ENCODE results near the gene CENPS.
"Not testable (repeated sequence)": the region's sequence is repeated elsewhere in the genome, so short reads cannot be mapped to it uniquely, and the experiment has no call there.

CENPS gene

DNA sequence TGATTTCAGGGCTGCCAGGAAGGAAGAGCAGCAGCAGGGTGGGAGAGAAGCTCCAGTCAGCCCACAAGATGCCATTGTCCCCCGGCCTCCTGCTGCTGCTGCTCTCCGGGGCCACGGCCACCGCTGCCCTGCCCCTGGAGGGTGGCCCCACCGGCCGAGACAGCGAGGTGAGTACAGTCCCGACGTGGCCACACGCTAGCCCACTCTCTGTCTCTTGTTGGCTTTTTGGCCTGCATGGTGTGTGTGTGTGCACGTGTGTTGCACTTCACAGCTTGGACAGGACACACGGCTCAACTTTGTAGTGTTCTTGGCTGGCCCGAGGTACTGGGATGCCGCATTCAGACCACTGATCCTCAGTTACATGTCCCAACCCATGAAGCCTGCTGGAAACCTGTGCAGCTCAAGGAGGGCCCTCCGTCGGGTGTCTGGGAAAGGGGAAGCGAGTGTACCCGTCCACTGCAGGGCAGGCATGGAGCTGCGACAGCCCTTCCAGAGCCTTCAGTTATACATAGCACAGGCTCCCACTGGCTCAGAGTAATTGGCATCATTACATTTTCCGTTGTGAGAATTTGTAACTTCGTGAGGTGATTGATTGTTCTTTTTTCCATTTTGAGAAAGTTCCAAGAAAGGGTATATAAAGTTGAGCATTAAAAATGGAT lies 20.1 kb downstream of the CENPS start:
- Histone ChIP-seq H4K20me1 (peaks cover 0 to 3% (median 0%) of the 10 kb centered on the region in 11 experiments; a peak in 1 of 22 replicates), H3K9ac (no peak overlapping the region), H3K4me3 (no peak overlapping the region), H3K9me3 (replicated peaks in 1 of 11) (peaks cover 0 to 3% (median 0%) of the 10 kb centered on the region in 11 experiments; a peak in 1 of 22 replicates), H3K36me3 (peaks cover 0 to 49% (median 6%) of the 10 kb centered on the region in 11 experiments; a peak in 10 of 22 replicates), H3K4me2 (no peak overlapping the region), H3K27ac (no peak overlapping the region), H3K27me3 (no peaks in the 10 kb centered on the region), H3K4me1 (no peaks in the 10 kb centered on the region)
- no peak for TF ChIP-seq Cebpa-rat (IDR thresholded peaks at IDR 0.05)

DNA sequence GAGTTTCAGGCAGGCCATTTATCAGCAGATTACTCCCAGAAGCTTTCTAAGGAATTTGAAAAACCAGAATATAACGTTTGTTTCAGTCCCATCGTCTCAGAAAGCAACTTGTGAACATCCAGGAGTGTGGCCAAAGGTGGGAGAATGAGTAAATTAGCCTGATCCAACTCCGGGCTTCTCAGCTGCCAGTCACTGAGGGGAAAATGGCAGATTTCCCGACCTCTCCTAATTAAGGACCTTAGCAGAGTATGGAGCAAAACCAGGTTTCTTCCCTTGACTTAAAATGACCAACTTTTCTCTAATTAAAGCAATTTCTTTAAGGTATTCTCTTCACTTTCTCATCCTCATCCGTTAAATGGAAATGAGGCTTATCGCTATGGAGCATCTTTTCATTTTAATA lies 20.6 kb downstream of the CENPS start:
- Histone ChIP-seq H3K36me3 (peaks cover 0 to 49% (median 11%) of the 10 kb centered on the region in 11 experiments; a peak in 12 of 22 replicates), H3K27me3 (no peaks in the 10 kb centered on the region), H3K4me1 (no peaks in the 10 kb centered on the region), H3K9me3 (replicated peaks in 1 of 11) (peaks cover 0 to 3% (median 0%) of the 10 kb centered on the region in 11 experiments; a peak in 1 of 22 replicates), H3K9ac (no peak overlapping the region), H4K20me1 (peaks cover 0 to 3% (median 0%) of the 10 kb centered on the region in 11 experiments; a peak in 1 of 22 replicates), H3K27ac (no peak overlapping the region), H3K4me3 (no peak overlapping the region), H3K4me2 (no peak overlapping the region)
- TF ChIP-seq Cebpa-rat (IDR thresholded peaks at IDR 0.05): no peak

DNA sequence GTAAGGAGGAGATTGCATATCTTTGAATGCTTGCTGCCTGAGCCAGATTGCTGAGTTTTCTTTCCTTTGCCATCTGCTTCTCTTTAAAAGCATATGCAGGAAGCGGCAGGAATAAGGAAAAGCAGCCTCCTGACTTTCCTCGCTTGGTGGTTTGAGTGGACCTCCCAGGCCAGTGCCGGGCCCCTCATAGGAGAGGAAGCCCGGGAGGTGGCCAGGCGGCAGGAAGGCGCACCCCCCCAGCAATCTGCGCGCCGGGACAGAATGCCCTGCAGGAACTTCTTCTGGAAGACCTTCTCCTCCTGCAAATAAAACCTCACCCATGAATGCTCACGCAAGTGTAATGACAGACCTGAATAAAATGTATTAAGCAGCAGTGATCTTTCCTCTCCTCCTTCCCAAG lies 21.1 kb downstream of the CENPS start:
- Histone ChIP-seq H3K4me2 (no peak overlapping the region), H3K9me3 (replicated peaks in 1 of 11) (peaks cover 0 to 3% (median 0%) of the 10 kb centered on the region in 11 experiments; a peak in 1 of 22 replicates), H4K20me1 (peaks cover 0 to 3% (median 0%) of the 10 kb centered on the region in 11 experiments; a peak in 1 of 22 replicates), H3K4me1 (0 out of 20 replicates have a peak, but pooled peaks cover 0 to 2% (median 0%) of the 10 kb centered on the region in 10 experiments), H3K27ac (no peak overlapping the region), H3K27me3 (no peaks in the 10 kb centered on the region), H3K36me3 (peaks cover 0 to 49% (median 10%) of the 10 kb centered on the region in 11 experiments; a peak in 12 of 22 replicates), H3K4me3 (no peak overlapping the region), H3K9ac (no peak overlapping the region)
- no peak for TF ChIP-seq Cebpa-rat (IDR thresholded peaks at IDR 0.05)

DNA sequence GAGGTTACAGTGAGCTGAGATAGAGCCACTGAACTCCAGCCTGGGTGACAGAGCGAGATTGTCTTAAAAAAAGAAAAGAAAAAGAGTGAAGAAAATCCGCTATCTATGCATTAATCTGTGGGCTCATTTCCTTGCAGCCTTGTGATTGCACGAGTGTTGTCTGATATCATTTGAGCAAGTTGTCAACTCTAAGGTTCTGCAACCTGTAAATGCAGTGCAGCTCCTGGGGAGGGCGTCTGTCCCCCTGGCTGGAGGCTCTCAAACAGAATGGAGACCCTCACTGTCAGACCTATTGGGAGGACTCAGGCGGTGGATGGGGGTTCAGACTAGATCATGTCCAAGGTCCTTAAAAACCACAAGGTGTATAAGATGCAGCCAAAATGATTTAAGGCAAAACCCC lies 25.8 kb downstream of the CENPS start:
- H3K4me3 ChIP-seq: no peak overlapping the region
- H3K4me2 ChIP-seq: no peak overlapping the region
- H3K27ac ChIP-seq: no peak overlapping the region
- no peaks in the 10 kb centered on the region for H4K20me1 ChIP-seq
- peaks cover 0 to 3% (median 0%) of the 10 kb centered on the region in 11 experiments; a peak in 1 of 22 replicates for H3K9me3 ChIP-seq (replicated peaks in 1 of 11)
- no peak overlapping the region for H3K9ac ChIP-seq
- H3K36me3 ChIP-seq: peaks cover 5 to 59% (median 34%) of the 10 kb centered on the region in 11 experiments; a peak in 20 of 22 replicates
- peaks cover 8 to 32% (median 28%) of the 10 kb centered on the region in 10 experiments; a peak in 18 of 20 replicates for H3K4me1 ChIP-seq
- H3K27me3 ChIP-seq: no peaks in the 10 kb centered on the region
- TF ChIP-seq Cebpa-rat (IDR thresholded peaks at IDR 0.05): no peak

DNA sequence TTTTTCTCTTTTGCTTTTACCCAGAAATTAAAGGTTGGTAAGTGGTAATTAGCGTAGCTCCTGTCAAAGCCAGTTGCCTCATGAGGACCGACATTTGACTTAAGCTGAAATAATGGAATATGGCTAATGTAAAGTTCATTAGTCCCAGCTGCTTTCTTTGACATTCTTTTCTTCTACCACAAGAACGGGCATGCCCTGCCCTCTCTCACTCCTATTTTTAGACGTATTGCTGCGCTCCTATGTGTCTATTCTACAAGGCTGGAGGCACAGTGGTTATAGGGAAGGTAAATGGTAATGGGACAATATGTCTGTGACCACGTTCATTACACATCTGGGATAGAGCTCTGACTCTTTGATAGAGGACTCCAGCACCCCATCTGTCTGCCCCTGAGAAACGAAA lies 26.4 kb downstream of the CENPS start:
- TF ChIP-seq Cebpa-rat (IDR thresholded peaks at IDR 0.05): no peak
- peak overlapping the region in 8 of 11 experiments; percentile 47 to 74 (median 66); a peak in 14 of 22 replicates for H3K4me2 ChIP-seq
- peak overlapping the region in 7 of 11 experiments; percentile 29 to 73 (median 58); a peak in 13 of 22 replicates for H3K27ac ChIP-seq
- peaks cover 11 to 65% (median 40%) of the 10 kb centered on the region in 11 experiments; a peak in 20 of 22 replicates for H3K36me3 ChIP-seq
- peak overlapping the region in 4 of 11 experiments; percentile 18 to 56 (median 20); a peak in 3 of 22 replicates for H3K9ac ChIP-seq
- no peaks in the 10 kb centered on the region for H3K27me3 ChIP-seq
- peaks cover 0 to 3% (median 0%) of the 10 kb centered on the region in 11 experiments; a peak in 1 of 22 replicates for H3K9me3 ChIP-seq (replicated peaks in 1 of 11)
- no peak overlapping the region for H3K4me3 ChIP-seq
- H3K4me1 ChIP-seq: peaks cover 8 to 32% (median 28%) of the 10 kb centered on the region in 10 experiments; a peak in 18 of 20 replicates
- no peaks in the 10 kb centered on the region for H4K20me1 ChIP-seq

DNA sequence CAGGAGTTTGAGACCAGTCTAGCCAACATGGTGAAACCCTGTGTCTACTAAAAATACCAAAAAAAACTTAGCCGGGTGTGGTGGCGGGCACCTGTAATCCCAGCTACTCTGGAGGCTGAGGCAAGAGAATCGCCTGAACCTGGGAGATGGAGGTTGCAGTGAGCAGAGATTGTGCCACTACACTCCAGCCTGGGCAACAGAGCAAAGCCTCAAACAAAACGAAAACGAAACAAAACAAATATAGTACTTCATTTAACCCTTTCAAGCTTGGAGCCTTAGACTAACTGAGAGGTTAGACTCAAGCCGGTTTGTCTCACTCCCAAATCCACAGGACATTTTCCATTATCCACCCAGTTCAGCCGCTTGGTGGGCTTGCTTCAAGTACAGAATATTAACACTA lies 27.2 kb downstream of the CENPS start:
- peaks cover 19 to 73% (median 48%) of the 10 kb centered on the region in 11 experiments for H3K36me3 ChIP-seq
- H3K27me3 ChIP-seq; H4K20me1 ChIP-seq; H3K9me3 ChIP-seq (replicated peaks in 1 of 11); H3K4me3 ChIP-seq: not testable (repeated sequence)
- peak overlapping the region in 9 of 11 experiments; percentile 11 to 73 (median 47); a peak in 16 of 22 replicates for H3K27ac ChIP-seq
- H3K4me1 ChIP-seq: peaks cover 8 to 32% (median 28%) of the 10 kb centered on the region in 10 experiments; a peak in 18 of 20 replicates
- peak overlapping the region in 9 of 11 experiments; percentile 47 to 74 (median 66); a peak in 18 of 22 replicates for H3K4me2 ChIP-seq
- peak overlapping the region in 8 of 11 experiments; percentile 6 to 62 (median 25); a peak in 8 of 22 replicates for H3K9ac ChIP-seq
- peak in 3 of 11 experiments; percentile 9 to 63 (median 33); a peak in 2 of 22 replicates for TF ChIP-seq Cebpa-rat (IDR thresholded peaks at IDR 0.05)

DNA sequence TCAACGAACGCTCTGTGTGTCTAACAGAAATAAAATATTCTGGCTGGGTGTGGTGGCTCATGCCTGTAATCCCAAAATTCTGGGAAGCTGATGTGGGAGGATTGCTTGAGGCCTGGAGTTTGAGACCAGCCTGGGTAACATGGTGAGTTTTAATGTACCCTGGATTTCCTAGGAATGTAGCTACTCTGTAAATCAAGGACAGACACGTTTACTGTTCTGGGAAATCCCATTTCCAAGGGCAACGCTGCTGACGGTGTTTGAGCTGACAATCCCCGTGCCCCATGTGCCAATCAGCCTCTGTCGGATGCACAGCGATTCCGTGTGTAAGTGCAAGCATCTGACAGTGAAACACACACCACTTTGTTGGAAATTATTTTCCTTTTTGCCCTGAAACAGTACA lies 27.6 kb downstream of the CENPS start:
- TF ChIP-seq Cebpa-rat (IDR thresholded peaks at IDR 0.05): no peak
- H3K36me3 ChIP-seq: peaks cover 24 to 77% (median 53%) of the 10 kb centered on the region in 11 experiments
- H3K4me2 ChIP-seq: peak overlapping the region in 9 of 11 experiments; percentile 47 to 74 (median 66); a peak in 18 of 22 replicates
- no peaks in the 10 kb centered on the region for H3K27me3 ChIP-seq
- H4K20me1 ChIP-seq: peaks cover 0 to 1% (median 0%) of the 10 kb centered on the region in 11 experiments; a peak in 1 of 22 replicates
- no peak overlapping the region for H3K4me3 ChIP-seq
- H3K27ac ChIP-seq: peak overlapping the region in 8 of 11 experiments; percentile 11 to 73 (median 52); a peak in 15 of 22 replicates
- peaks cover 0 to 3% (median 0%) of the 10 kb centered on the region in 11 experiments; a peak in 1 of 22 replicates for H3K9me3 ChIP-seq (replicated peaks in 1 of 11)
- H3K4me1 ChIP-seq: peaks cover 8 to 32% (median 28%) of the 10 kb centered on the region in 10 experiments; a peak in 18 of 20 replicates
- H3K9ac ChIP-seq: peak overlapping the region in 7 of 11 experiments; percentile 6 to 62 (median 29); a peak in 6 of 22 replicates

DNA sequence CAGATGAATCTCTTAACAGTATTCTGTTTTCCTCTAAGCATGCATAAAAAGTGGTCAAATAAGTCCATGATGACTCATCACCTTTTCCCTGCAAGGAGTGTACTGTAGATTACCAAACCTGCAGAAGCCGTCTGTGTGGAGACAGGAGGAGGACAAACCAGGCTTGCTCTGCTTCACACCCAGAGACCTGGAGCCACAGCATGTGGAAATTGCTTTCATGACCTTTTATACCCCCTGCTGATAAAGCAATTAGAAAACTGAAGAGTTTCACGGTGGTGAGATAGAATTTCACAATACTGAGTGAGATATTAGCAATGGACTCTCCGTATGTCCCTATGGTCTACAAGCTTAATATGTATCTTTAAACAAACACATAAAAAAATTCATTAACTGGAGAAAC lies 29.0 kb downstream of the CENPS start:
- H3K36me3 ChIP-seq: peaks cover 36 to 84% (median 64%) of the 10 kb centered on the region in 11 experiments
- peaks cover 0 to 3% (median 0%) of the 10 kb centered on the region in 11 experiments; a peak in 1 of 22 replicates for H3K9me3 ChIP-seq (replicated peaks in 1 of 11)
- H3K27ac ChIP-seq: peak overlapping the region in 3 of 11 experiments; percentile 57 to 73 (median 64); a peak in 5 of 22 replicates
- peaks cover 0 to 6% (median 0%) of the 10 kb centered on the region in 11 experiments; a peak in 1 of 22 replicates for H4K20me1 ChIP-seq
- peaks cover 8 to 32% (median 28%) of the 10 kb centered on the region in 10 experiments; a peak in 18 of 20 replicates for H3K4me1 ChIP-seq
- no peaks in the 10 kb centered on the region for H3K27me3 ChIP-seq
- H3K4me2 ChIP-seq: 0 out of 22 replicates have a peak overlapping the region, but pooled peaks of 1 of the 11 experiments have one; percentile 5
- TF ChIP-seq Cebpa-rat (IDR thresholded peaks at IDR 0.05): no peak
- H3K9ac ChIP-seq: peak overlapping the region in 2 of 11 experiments; percentile 8 to 17; a peak in 1 of 22 replicates
- H3K4me3 ChIP-seq: no peak overlapping the region
